ENCODE data around the gene PMEPA1.

Gene PMEPA1

GRCh38 chr20:57736738-57737347 lies 27.0 kb upstream of the PMEPA1 start:
- DNase-seq = no peak

GRCh38 chr20:57735831-57736737 lies 26.3 kb upstream of the PMEPA1 start:
- no peak for DNase-seq

GRCh38 chr20:57734754-57735153 lies 24.9 kb upstream of the PMEPA1 start:
- DNase-seq = no peak

GRCh38 chr20:57732226-57732625 lies 22.4 kb upstream of the PMEPA1 start:
- no peak for DNase-seq

GRCh38 chr20:57728762-57729161 lies 18.9 kb upstream of the PMEPA1 start:
- DNase-seq = no peak

GRCh38 chr20:57727863-57728262 lies 18.0 kb upstream of the PMEPA1 start:
- DNase-seq = no peak

GRCh38 chr20:57725636-57726035 lies 15.8 kb upstream of the PMEPA1 start:
- no peak for DNase-seq

- no peak for DNase-seq
Observed at GRCh38 chr20:57724610-57725405, 15.0 kb upstream of the PMEPA1 start.

- DNase-seq = no peak
Observed at GRCh38 chr20:57723816-57724215, 14.0 kb upstream of the PMEPA1 start.

GRCh38 chr20:57719951-57720350 lies 10.1 kb upstream of the PMEPA1 start:
- DNase-seq = no peak

GRCh38 chr20:57718490-57719009 lies 8.7 kb upstream of the PMEPA1 start:
- no peak for DNase-seq

GRCh38 chr20:57717797-57718196 lies 8.0 kb upstream of the PMEPA1 start:
- DNase-seq = no peak

GRCh38 chr20:57716901-57717300 lies 7.1 kb upstream of the PMEPA1 start:
- no peak for DNase-seq

GRCh38 chr20:57716202-57716601 lies 6.4 kb upstream of the PMEPA1 start:
- DNase-seq = no peak

GRCh38 chr20:57715268-57715904 lies 5.6 kb upstream of the PMEPA1 start:
- no peak for DNase-seq

GRCh38 chr20:57714409-57715267 lies 4.8 kb upstream of the PMEPA1 start:
- DNase-seq = no peak

GRCh38 chr20:57713951-57714350 lies 4.1 kb upstream of the PMEPA1 start:
- no peak for DNase-seq

GRCh38 chr20:57713505-57713903 lies 3.7 kb upstream of the PMEPA1 start:
- DNase-seq = no peak

- DNase-seq = no peak
Observed at GRCh38 chr20:57712851-57713504, 3.2 kb upstream of the PMEPA1 start.

GRCh38 chr20:57712341-57712740 lies 2.5 kb upstream of the PMEPA1 start:
- DNase-seq = no peak

GRCh38 chr20:57711826-57712225 lies 2.0 kb upstream of the PMEPA1 start:
- no peak for DNase-seq

All from NK-92 treated with Interleukin-12 subunit alpha and Interleukin-12 subunit beta, amount 100 ng/mL, for 24 hours (cell line).